Measurements from ENCODE around the gene ALDH3B1.

DNA sequence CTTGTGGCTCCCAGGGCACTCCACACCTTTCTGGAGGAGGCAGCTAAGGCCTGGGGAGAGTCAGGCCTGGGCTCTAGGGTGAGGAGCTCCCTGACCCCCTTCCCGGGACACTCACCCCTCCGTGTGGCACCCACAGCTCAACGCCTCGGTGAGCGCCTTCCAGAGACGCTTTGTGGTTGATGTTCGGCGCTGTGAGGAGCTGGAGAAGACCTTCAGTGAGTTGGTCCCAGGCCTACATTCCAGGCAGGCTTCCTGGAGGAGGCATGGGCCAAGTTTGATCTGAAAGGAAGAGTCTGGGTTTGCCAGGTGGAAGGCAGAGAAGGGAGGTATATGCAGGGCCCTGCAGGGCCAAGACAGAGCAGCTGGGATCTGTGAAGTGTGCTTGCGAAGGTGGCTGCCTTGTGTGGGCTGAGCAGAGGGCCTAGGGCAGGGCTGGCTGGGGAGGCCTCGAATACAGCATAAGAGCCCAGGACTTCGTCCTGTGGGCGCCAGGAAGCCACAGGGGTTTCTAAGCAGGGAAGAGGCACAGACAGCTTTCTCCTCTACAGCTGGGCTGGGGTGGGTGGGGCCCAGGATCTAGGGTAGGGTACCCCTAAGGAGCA, 31.6 kb downstream of the ALDH3B1 start:
- TF ChIP-seq CTCF (conservative IDR thresholded peaks at IDR 0.05; ENCODE audit: low read length) (no peak), EZH2phosphoT487 (IDR thresholded peaks at IDR 0.05; ENCODE audit: borderline replicate concordance) (no peak)
